K562 (cell line): ENCODE measurements around the gene PRSS23.
"Not testable (repeated sequence)": the region's sequence is repeated elsewhere in the genome, so short reads cannot be mapped to it uniquely, and the experiment has no call there.

ENCODE experiments used
- CHD2 ChIP-seq: IDR thresholded peaks from 2 replicates; pipeline ENCODE4 v1.6.1; 2011; ENCODE audit warnings: low read depth, low read length
- CTCF ChIP-seq, 3 experiments: IDR thresholded peaks in 2 of 3; conservative IDR thresholded peaks in 1 of 3; 2 replicates each; pipeline ENCODE4 v1.5.1; 2011 to 2012; ENCODE audit warnings: low read length in 3 of 3, mild to moderate bottlenecking in 3 of 3, control low read depth in 2 of 3, improper control_type of control experiment in 1 of 3, inconsistent platforms in 1 of 3, low read depth in 1 of 3, mixed read lengths in 1 of 3, moderate library complexity in 1 of 3; ENCODE audit not compliant: insufficient read depth in 2 of 3
- FOXK1 ChIP-seq: sonication (generic); formaldehyde crosslinking; IDR thresholded peaks from 2 replicates; pipeline ENCODE4 v1.8.0; 2022; ENCODE audit warnings: missing genetic modification reagents, mild to moderate bottlenecking, borderline replicate concordance
- MCM7 ChIP-seq, 2 experiments: fragments of 450-650 bp; IDR thresholded peaks; 2 replicates each; pipeline ENCODE4 v1.6.1; 2016 to 2018
- PYGO2 ChIP-seq: fragments of 450-650 bp; IDR thresholded peaks from 2 replicates; pipeline ENCODE4 v1.6.1; 2016; ENCODE audit warnings: mild to moderate bottlenecking, missing genetic modification characterization, moderate library complexity, missing compliant biosample characterization
- REST ChIP-seq, 2 experiments: fragments of 450-650 bp; formaldehyde crosslinking in 1 of 2; IDR thresholded peaks; 2 replicates each; pipeline versions ENCODE4 v1.4.0 to v1.6.1; 2014 to 2020; ENCODE audit warnings: mild to moderate bottlenecking in 2 of 2, borderline replicate concordance in 1 of 2, low read depth in 1 of 2
- SIN3A ChIP-seq, 2 experiments: fragments of 150-350 bp in 1 of 2; IDR thresholded peaks; 2 replicates each; pipeline ENCODE4 v1.6.1; 2011 to 2016; ENCODE audit warnings: borderline replicate concordance in 2 of 2, low read depth in 2 of 2, low read length in 2 of 2, mild to moderate bottlenecking in 2 of 2, moderate library complexity in 2 of 2; ENCODE audit not compliant: control insufficient read depth in 1 of 2
- ZBTB1 ChIP-seq: sonication (generic); formaldehyde crosslinking; IDR thresholded peaks from 2 replicates; pipeline ENCODE4 v1.8.1; 2023; ENCODE audit warnings: missing genetic modification reagents, low read depth, mild to moderate bottlenecking, borderline replicate concordance
- ZNF354B ChIP-seq: fragments of 250-450 bp; sonication (Bioruptor Pico); IDR thresholded peaks from 2 replicates; pipeline ENCODE4 v1.4.0; 2020
- ZZZ3 ChIP-seq: fragments of 450-650 bp; IDR thresholded peaks from 2 replicates; pipeline ENCODE4 v1.6.1; 2016; ENCODE audit warnings: antibody characterized with exemption, mild to moderate bottlenecking, moderate library complexity

- not testable (repeated sequence) for TF ChIP-seq REST (IDR thresholded peaks at IDR 0.05; ENCODE audit: borderline replicate concordance); REST (CRISPR knock-in tag; IDR thresholded peaks at IDR 0.05; ENCODE audit: low read depth); CTCF (IDR thresholded peaks at IDR 0.05 in 2 of 3, conservative IDR thresholded peaks at IDR 0.05 in 1 of 3; ENCODE audit: insufficient read depth in 2 of 3, low read depth in 1 of 3, low read length in 3 of 3); ZNF354B (CRISPR knock-in tag); FOXK1 (CRISPR knock-in tag); MCM7 (IDR thresholded peaks at IDR 0.05); SIN3A (IDR thresholded peaks at IDR 0.05; ENCODE audit: borderline replicate concordance in 2 of 2, control insufficient read depth in 1 of 2, low read depth in 2 of 2, low read length in 2 of 2); CHD2; ZZZ3; ZBTB1; PYGO2
These were observed 29.8 kb upstream of the PRSS23 start for GRCh38 chr11:86770473-86771027.
